Activated CD8-positive, alpha-beta T cell treated with anti-CD3 and anti-CD28 coated beads for 36 hours (primary cell): ENCODE data around the gene IGF2BP2. TPM values are rescaled to one million over a fixed set of nuclear protein-coding genes. Genes with fewer than 3 reads are reported as not detected.
A peak's percentile ranks its signal among the peaks of the same experiment; 100 is the strongest.

Source experiments
- ATAC-seq: fragments of 200-7000 bp; cut with Tn5 transposase; one replicate; pipeline ENCODE4 v1.10.0; 2021; ENCODE audit warnings: mild to moderate bottlenecking, moderate library complexity
- CTCF ChIA-PET: fragments of 350-600 bp; sonication (Branson Sonifier 250); formaldehyde crosslinking; loops from one replicate; lab custom pipeline; 2021; ENCODE audit warnings: antibody characterized with exemption; lab: Charles Lee
- POLR2A ChIA-PET: fragments of 350-600 bp; sonication (Branson Sonifier 250); formaldehyde crosslinking; loops from one replicate; lab custom pipeline; 2021; ENCODE audit warnings: antibody characterized with exemption; lab: Charles Lee
- DNase-seq: peaks from one replicate; pipeline ENCODE4 v3.0.0-alpha.2; 2020
- H3K27ac Mint-ChIP-seq: one replicate; pipeline ENCODE4 v1.8.0; 2021; ENCODE audit warnings: mild to moderate bottlenecking, mixed read lengths
- H3K27me3 Mint-ChIP-seq: one replicate; pipeline ENCODE4 v1.8.0; 2021; ENCODE audit warnings: mixed read lengths
- H3K36me3 Mint-ChIP-seq: one replicate; pipeline ENCODE4 v1.8.0; 2021; ENCODE audit warnings: low read depth, mixed read lengths
- H3K4me1 Mint-ChIP-seq: one replicate; pipeline ENCODE4 v1.8.0; 2021; ENCODE audit warnings: low read depth, mixed read lengths
- H3K4me3 Mint-ChIP-seq: one replicate; pipeline ENCODE4 v1.8.0; 2021; ENCODE audit warnings: mild to moderate bottlenecking, moderate library complexity, mixed read lengths
- H3K9me3 Mint-ChIP-seq: one replicate; pipeline ENCODE4 v1.8.0; 2021; ENCODE audit warnings: mixed read lengths
- intact Hi-C: fragments of 100-400 bp; cut with micrococcal nuclease; formaldehyde crosslinking; loops from one replicate; pipeline ENCODE4 v1.10.0; 2022
- total RNA-seq, 2 experiments: library from RNA; stranded (reverse); gene quantifications; one replicate each; pipeline ENCODE4 v1.2.3, GENCODE V29; 2021
- TF ChIP-seq, protein P1 (sequence below): fragments of 200-600 bp; IDR thresholded peaks from one replicate; pipeline ENCODE4 v1.8.0; 2022; ENCODE audit warnings: antibody characterized with exemption, mild to moderate bottlenecking

IGF2BP2 gene
- total RNA-seq, 2 experiments from 2014 or later, result 0.52 to 0.65 TPM

DNA sequence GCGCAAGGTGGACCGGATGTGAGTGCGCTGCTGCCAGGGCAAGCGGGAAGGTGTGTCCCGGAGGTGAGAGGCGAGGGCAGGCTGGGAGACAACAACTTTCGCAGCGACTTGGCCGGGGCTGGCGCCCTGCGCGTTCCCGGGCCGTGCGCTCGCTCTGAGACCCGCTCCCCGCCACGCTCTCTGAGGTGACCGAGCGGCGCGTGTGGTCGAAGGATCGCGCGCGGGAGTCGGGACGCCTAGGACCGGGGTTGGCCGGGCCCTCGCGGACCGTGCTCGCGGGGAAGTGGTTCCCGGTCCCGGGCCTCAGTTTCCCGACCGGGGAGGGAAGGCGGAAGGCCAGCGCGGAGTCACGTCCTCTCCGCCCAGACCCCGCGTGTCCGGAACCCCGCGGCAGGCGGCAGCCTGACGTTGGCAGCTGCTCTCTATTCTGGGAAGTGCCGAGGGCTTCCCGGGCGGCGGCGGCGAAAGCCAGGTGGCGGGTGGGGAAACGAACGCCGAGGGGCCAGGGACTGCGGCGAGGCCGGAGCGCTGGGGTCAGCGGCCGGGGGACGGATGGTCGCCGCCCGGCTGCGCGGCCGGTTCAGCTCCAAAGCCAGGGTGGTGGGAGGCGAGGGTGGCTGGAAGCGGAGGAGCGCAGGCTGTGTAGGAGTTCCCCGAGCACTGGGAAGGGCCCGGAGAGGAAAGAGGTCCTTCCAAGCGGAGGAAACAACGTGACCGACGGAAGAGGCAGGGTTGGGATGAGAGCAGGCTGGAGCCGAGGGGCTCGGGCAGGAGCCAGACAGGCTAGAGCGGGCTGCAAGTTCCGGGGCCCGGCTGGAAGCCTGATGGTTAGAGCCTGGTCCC is 1.0 kb upstream of the IGF2BP2 start:
- Mint-ChIP-seq H3K9me3 (no peaks in the 10 kb centered on the region), H3K27me3 (peaks cover 62% of the 10 kb centered on the region), H3K4me3 (peak overlapping the region; percentile 76), H3K27ac (no peak overlapping the region), H3K4me1 (peaks cover 8% of the 10 kb centered on the region), H3K36me3 (no peaks in the 10 kb centered on the region)
- intact Hi-C loops, result no loop called here
- CTCF ChIA-PET, result no interaction called here
- ATAC-seq, result peak; percentile 65
- peak; percentile 60 for DNase-seq
- POLR2A ChIA-PET, result no interaction called here
- TF ChIP-seq, protein P1, sequence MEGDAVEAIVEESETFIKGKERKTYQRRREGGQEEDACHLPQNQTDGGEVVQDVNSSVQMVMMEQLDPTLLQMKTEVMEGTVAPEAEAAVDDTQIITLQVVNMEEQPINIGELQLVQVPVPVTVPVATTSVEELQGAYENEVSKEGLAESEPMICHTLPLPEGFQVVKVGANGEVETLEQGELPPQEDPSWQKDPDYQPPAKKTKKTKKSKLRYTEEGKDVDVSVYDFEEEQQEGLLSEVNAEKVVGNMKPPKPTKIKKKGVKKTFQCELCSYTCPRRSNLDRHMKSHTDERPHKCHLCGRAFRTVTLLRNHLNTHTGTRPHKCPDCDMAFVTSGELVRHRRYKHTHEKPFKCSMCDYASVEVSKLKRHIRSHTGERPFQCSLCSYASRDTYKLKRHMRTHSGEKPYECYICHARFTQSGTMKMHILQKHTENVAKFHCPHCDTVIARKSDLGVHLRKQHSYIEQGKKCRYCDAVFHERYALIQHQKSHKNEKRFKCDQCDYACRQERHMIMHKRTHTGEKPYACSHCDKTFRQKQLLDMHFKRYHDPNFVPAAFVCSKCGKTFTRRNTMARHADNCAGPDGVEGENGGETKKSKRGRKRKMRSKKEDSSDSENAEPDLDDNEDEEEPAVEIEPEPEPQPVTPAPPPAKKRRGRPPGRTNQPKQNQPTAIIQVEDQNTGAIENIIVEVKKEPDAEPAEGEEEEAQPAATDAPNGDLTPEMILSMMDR, result no peak

DNA sequence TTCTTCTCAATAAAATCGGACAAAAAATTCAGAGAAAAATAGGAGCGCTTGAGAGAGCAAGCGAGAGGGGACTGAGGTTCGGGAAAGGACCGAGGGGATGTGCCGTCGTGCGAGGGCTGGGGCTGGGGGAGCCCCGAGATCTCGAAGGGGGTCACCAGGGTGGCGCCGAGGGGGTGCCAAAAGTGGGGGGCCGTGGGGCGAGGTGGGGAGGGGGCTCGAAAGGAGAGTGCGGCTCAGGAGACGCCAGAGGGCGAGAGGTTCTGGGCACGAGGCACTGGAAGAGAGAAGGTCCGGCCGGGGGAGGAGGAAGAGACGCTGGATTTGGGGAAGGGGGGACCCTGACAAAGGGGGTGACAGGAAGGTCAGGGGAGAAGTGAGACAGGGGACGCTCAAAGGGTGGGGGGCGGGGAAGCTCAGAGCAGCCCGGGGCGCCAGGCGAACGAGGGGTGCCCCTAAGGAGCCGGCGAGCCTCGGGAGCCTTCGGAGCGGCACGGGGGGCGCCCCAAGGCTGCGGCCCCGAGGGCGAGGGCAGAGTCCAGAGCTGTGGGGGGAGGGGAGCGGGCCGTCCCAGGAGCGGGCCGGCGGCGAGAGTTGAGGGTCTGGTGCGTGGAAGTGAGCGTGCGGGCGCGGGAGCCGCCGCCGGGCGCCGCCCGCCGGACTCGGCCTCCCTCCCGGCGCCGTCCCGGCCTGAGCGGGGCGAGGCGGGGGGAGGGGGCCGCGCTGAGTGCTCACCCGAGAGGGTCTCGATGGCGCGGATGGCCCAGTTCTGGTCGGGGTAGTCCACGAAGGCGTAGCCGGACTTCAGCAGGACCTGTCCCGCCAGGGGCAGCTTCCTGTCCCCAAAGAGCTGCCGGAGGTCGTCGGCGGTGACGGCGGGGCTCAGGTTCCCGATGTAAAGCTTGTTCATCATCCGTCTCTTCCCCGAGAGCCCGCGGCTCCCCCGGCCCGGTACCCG is 514 bp downstream of the IGF2BP2 start:
- TF ChIP-seq, protein P1, result no peak
- Mint-ChIP-seq H3K4me1 (peaks cover 8% of the 10 kb centered on the region), H3K36me3 (no peaks in the 10 kb centered on the region), H3K27me3 (peaks cover 63% of the 10 kb centered on the region), H3K4me3 (peak overlapping the region; percentile 66), H3K9me3 (no peaks in the 10 kb centered on the region), H3K27ac (no peak overlapping the region)
- peak; percentile 35 for ATAC-seq
- CTCF ChIA-PET, result no interaction called here
- DNase-seq, result peak; percentile 51
- POLR2A ChIA-PET, result no interaction called here
- intact Hi-C loops, result no loop called here

DNA sequence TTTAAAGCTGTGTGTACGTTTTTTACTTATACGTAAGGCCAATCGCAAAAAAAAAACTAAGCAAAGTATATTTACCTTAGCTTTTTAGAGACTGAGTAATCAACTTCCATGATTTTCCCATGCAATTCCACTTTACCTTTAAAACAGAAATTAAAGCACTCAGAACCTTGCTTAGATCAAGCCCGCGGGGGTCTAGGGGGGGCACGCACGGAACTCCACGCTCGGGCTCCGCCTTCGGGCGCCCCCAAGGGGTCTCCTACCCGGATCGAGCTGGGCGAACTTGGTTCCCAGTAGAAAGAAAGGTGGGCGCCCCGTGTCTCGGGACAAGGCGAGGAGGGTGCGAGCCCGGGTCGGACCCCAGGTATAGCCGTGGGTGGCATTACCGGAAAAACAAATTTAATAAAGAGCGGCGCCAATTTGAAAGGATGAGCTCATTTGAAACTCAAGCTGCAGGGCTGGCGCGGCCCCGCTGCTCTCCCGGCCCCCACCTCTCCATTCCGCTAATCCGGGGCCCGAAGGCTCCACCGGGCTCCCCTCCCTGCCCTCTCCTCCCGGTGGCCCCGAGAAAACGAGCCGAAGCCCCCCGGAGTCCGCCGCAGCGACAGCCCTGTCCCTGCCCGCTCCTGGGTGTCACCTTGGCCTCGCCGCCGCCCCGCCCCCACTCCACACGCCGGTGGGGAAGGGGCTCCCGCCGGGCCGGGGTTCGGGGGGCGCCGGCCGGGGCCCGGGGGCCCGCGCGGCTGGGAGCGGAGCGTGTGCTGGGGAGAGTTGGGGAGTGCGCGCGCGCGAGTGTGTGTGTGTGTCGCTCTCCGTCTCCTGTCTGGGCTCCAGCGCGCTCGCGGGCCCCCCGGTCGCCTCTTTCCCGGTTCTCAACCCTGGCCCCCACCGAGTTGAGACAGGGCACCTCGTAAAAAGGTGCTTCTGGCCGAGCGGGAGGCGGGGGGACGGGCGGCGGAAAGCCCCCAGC is 1.5 kb downstream of the IGF2BP2 start:
- ATAC-seq, result no peak
- peaks cover 61% of the 10 kb centered on the region for H3K27me3 Mint-ChIP-seq
- DNase-seq, result peak; percentile 37

DNA sequence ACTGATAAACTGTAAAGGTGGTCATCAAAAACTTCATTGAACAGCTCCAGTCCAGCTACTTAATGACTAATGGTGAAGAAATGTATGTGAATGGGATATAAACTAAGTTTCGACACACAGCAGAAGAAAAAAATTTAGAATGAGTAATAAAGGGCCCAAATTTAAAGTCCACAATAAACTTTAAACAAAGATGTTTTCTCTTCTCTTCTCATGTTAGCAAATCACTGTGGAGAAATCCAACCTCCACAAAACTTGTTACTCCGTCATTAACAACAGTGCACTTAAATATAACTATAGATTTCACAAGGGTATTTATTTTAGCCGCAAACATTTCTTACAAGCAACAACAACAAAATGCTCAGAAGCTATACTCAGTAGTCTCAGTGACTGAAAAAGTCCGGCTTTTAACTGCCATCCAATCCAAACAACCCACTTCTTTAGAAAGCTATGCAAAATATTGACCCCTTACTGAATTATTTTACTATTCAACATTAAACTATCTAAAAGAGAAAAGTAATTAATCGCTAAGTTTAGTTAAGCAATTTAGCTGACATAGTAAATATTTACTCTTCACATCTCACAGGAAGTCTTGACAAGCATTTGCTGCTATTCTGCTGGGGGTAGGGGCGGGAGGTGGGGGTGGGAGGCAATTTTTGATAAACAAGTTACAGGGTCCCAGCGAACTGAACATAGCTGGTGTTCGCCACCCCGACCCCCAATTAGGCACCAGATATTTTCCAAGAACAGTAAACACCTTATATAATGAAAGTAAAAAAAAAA is 2.4 kb downstream of the IGF2BP2 start:
- DNase-seq (no peak), ATAC-seq (no peak)
- H3K27me3 Mint-ChIP-seq, result peaks cover 57% of the 10 kb centered on the region
- H3K9me3 Mint-ChIP-seq, result no peaks in the 10 kb centered on the region
- intact Hi-C loops, result no loop called here
- TF ChIP-seq, protein P1, result no peak
- CTCF ChIA-PET, result interaction anchor here (1.3 to 1.7 kb wide), 3 partner anchors 22 to 162 kb away, joined by 3 to 9 read pairs (median 6); no protein-coding TSS in a partner anchor
- POLR2A ChIA-PET, result no interaction called here
- H3K4me3 Mint-ChIP-seq, result no peak overlapping the region
- peaks cover 8% of the 10 kb centered on the region for H3K4me1 Mint-ChIP-seq
- H3K36me3 Mint-ChIP-seq, result no peaks in the 10 kb centered on the region
- no peak overlapping the region for H3K27ac Mint-ChIP-seq

More for the DNA sequence above, 1.5 kb downstream of the IGF2BP2 start:
- Mint-ChIP-seq H3K9me3 (no peaks in the 10 kb centered on the region), H3K4me3 (peak overlapping the region; percentile 66), H3K36me3 (no peaks in the 10 kb centered on the region), H3K4me1 (peaks cover 8% of the 10 kb centered on the region), H3K27ac (no peak overlapping the region)
- intact Hi-C loops, result no loop called here
- ChIA-PET POLR2A (no interaction called here), CTCF (interaction anchor here (1.3 to 1.7 kb wide), 2 partner anchors 21 to 55 kb away, joined by 3 to 9 read pairs; no protein-coding TSS in a partner anchor)
- TF ChIP-seq, protein P1, result no peak
